HG02943 (cell line): ENCODE measurements around the gene RASL12.
"Not testable (repeated sequence)": the region's sequence is repeated elsewhere in the genome, so short reads cannot be mapped to it uniquely, and the experiment has no call there.

Experiments
- ATAC-seq: cut with Tn5 transposase; IDR thresholded peaks from one replicate; pipeline ENCODE4 v1.9.1; 2021; ENCODE audit warnings: mild to moderate bottlenecking, low read depth, moderate library complexity; ENCODE audit not compliant: unreplicated experiment

Gene RASL12

GRCh38 chr15:65032801-65033537, 34.8 kb downstream of the RASL12 start:
- no peak for ATAC-seq

- ATAC-seq = no peak
Observed at GRCh38 chr15:65029736-65030208, 38.0 kb downstream of the RASL12 start.

- ATAC-seq = no peak
Observed at GRCh38 chr15:65028921-65029735, 38.7 kb downstream of the RASL12 start, which contains the start of gene MTFMT. MTFMT (minus strand) TSS chr15:65029639; CDS start chr15:65029613, 26 bp downstream.

GRCh38 chr15:65028338-65028737, 39.5 kb downstream of the RASL12 start:
- ATAC-seq = no peak

- ATAC-seq = no peak
Observed at GRCh38 chr15:65027593-65027992, 40.2 kb downstream of the RASL12 start.

- no peak for ATAC-seq
Observed at GRCh38 chr15:65026756-65027155, 41.0 kb downstream of the RASL12 start.

- no peak for ATAC-seq
Observed at GRCh38 chr15:65021488-65021887, 46.3 kb downstream of the RASL12 start.

- ATAC-seq = no peak
Observed at GRCh38 chr15:65020419-65020818, 47.4 kb downstream of the RASL12 start.

- not testable (repeated sequence) for ATAC-seq
Observed at GRCh38 chr15:65011198-65011597, 56.6 kb downstream of the RASL12 start.

- ATAC-seq = no peak
Observed at GRCh38 chr15:65008983-65009382, 58.8 kb downstream of the RASL12 start.

- no peak for ATAC-seq
Observed at GRCh38 chr15:65006876-65007275, 60.9 kb downstream of the RASL12 start.

GRCh38 chr15:65004993-65005392, 62.8 kb downstream of the RASL12 start:
- no peak for ATAC-seq
